Stomach (tissue), 9 donors: ENCODE data around the gene RGS7. TPM values are rescaled to one million over a fixed set of nuclear protein-coding genes. Genes with fewer than 3 reads are reported as not detected.

Experiments used
- DNase-seq, 2 donors: peaks; one replicate each; pipeline versions ENCODE4 v3.0.0 to v3.0.0-alpha.2; 2013 to 2019
- H3K27ac ChIP-seq, 5 donors: fragments of 200-600 bp in 4 of 5; sonication (generic) in 4 of 5; one replicate each; pipeline ENCODE4 v1.5.1; 2013 to 2019; ENCODE audit warnings: mild to moderate bottlenecking in 1 of 5, moderate library complexity in 1 of 5
- H3K27me3 ChIP-seq, 3 donors: fragments of 200-600 bp; sonication (generic); one replicate each; pipeline ENCODE4 v1.5.1; 2017 to 2019; ENCODE audit warnings: mixed run types in 1 of 3
- H3K36me3 ChIP-seq, 4 donors: fragments of 200-600 bp; sonication (generic); 1 replicate in 3 of 4; 2 replicates in 1 of 4; pipeline ENCODE4 v1.5.1; 2016 to 2019
- H3K4me1 ChIP-seq, 4 donors: fragments of 200-600 bp; sonication (generic); one replicate each; pipeline ENCODE4 v1.5.1; 2016 to 2019
- H3K4me3 ChIP-seq, 4 donors: fragments of 200-600 bp; sonication (generic) in 3 of 4; one replicate each; pipeline ENCODE4 v1.5.1; 2016 to 2019; ENCODE audit warnings: mild to moderate bottlenecking in 1 of 4
- H3K9me3 ChIP-seq, 4 donors: fragments of 200-600 bp; sonication (generic); one replicate each; pipeline ENCODE4 v1.5.1; 2016 to 2019
- CTCF ChIP-seq, 7 experiments: fragments of 450-650 bp in 4 of 7; fragments of 200-600 bp in 3 of 7; sonication (generic) in 3 of 7; IDR thresholded peaks; one replicate each; pipeline ENCODE4 v1.5.1; 2016 to 2019; ENCODE audit warnings: antibody characterized with exemption in 7 of 7, control low read depth in 2 of 7, mild to moderate bottlenecking in 1 of 7
- EP300 ChIP-seq: sonication (generic); formaldehyde crosslinking; IDR thresholded peaks from one replicate; pipeline ENCODE4 v1.6.1; 2017; ENCODE audit warnings: antibody characterized with exemption
- POLR2A ChIP-seq, 4 donors: fragments of 450-650 bp; IDR thresholded peaks; one replicate each; pipeline ENCODE4 v1.6.1; 2016; ENCODE audit warnings: antibody characterized with exemption in 4 of 4, control low read depth in 2 of 4, mild to moderate bottlenecking in 1 of 4, moderate library complexity in 1 of 4
- POLR2AphosphoS5 ChIP-seq, 3 donors: sonication (generic); formaldehyde crosslinking; IDR thresholded peaks; one replicate each; pipeline ENCODE4 v1.6.1; 2016; ENCODE audit warnings: antibody characterized with exemption in 3 of 3
- WGBS, 5 donors: extraction: QIAGEN DNeasy Blood & Tissue Kit in 3 of 5; methylation state at CpG; one replicate each; pipeline versions ENCODE4 v1.1.5 to v1.1.7; 2013 to 2018; 5-methylcytosine and 5-hydroxymethylcytosine counted together
- intact Hi-C: fragments of 100-400 bp; cut with DNase I; formaldehyde crosslinking; loops from one replicate; pipeline ENCODE4 v1.15.1; 2023; ENCODE audit warnings: low total_unique reads
- polyA plus RNA-seq, 3 donors: library from polyadenylated mRNA; stranded (reverse); fragments of 200-250 nt; gene quantifications; one replicate each; pipeline ENCODE4 v1.2.3, GENCODE V29; 2013
- total RNA-seq, 5 donors: library from RNA; depleted of rRNA; stranded (reverse); fragments of >200 nt; gene quantifications; one replicate each; pipeline versions ENCODE4 v1.1.0 to v1.2.3, GENCODE V29; 2014 to 2016
- donor health status: healthy with polysubstance abuse.
- donor health status: Bipolar disorder and iron deficiency.
- donor health status: healthy.

RGS7 gene
- total and polyA plus RNA-seq, 8 donors = 0.23 to 2.9 (median 1.9) TPM; not detected in 2

DNA sequence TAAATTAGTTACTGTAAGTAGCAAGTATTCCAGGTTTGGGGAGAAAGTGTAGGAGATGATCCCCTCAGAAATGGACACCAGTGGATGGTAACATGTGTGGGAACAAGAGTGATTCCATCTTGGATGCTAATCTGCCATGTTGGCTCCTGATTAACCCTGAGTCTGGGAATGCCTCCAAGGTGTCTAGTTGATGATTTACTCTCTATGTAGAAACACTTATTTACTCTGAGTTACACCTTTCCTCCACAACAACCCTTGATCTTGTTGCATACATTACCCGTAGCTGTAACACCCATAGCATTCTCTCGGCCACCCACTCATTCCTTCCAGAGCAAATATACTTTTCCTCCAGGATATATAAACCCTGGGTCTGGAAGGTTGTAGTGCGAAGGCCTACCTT is 429.2 kb downstream of the RGS7 start:
- intact Hi-C loops = no loop called here
- no peak overlapping the region for H3K27ac ChIP-seq
- DNase-seq = no peak
- no peak for TF ChIP-seq POLR2A (IDR thresholded peaks at IDR 0.05)
- no peak for TF ChIP-seq EP300
- no peak for TF ChIP-seq CTCF (IDR thresholded peaks at IDR 0.05)
- TF ChIP-seq POLR2AphosphoS5 (IDR thresholded peaks at IDR 0.05) = no peak
- no peak overlapping the region for H3K4me3 ChIP-seq
- no peaks in the 10 kb centered on the region for H3K36me3 ChIP-seq
- WGBS, 5 donors = 39 to 67% (median 55%) methylated on average over 3 of the region's 3 CpGs
- H3K27me3 ChIP-seq = no peaks in the 10 kb centered on the region
- no peaks in the 10 kb centered on the region for H3K4me1 ChIP-seq
- no peaks in the 10 kb centered on the region for H3K9me3 ChIP-seq

DNA sequence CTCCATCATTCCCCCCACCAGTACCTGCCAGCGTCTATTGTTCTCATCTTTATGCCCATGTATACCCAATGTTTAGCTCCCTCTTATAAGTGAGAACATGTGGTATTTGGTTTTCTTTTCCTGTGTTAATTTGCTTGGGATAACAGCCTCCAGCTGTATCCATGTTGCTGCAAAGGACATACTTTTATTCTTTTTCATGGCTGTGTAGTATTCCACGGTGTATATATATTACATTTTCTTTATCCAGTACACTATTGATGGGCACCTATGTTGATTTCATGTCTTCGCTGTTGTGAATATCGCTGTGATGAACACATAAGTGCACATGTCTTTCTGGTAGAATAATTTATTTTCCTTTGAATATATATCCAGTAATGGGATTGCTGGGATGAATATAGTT is 431.7 kb downstream of the RGS7 start:
- H3K4me1 ChIP-seq = no peaks in the 10 kb centered on the region
- no peaks in the 10 kb centered on the region for H3K9me3 ChIP-seq
- H3K36me3 ChIP-seq = no peaks in the 10 kb centered on the region
- 91 to 96% (median 95%) methylated on average over 4 of the region's 4 CpGs for WGBS, 5 donors
- intact Hi-C loops = no loop called here
- H3K27me3 ChIP-seq = no peaks in the 10 kb centered on the region
- no peak for TF ChIP-seq CTCF (IDR thresholded peaks at IDR 0.05)
- no peak for TF ChIP-seq EP300
- TF ChIP-seq POLR2AphosphoS5 (IDR thresholded peaks at IDR 0.05) = no peak
- no peak for TF ChIP-seq POLR2A (IDR thresholded peaks at IDR 0.05)
- DNase-seq = no peak
- no peak overlapping the region for H3K4me3 ChIP-seq
- H3K27ac ChIP-seq = no peak overlapping the region

GRCh38 chr1:240917976-240918375 is 439.0 kb downstream of the RGS7 start:
- no peaks in the 10 kb centered on the region for H3K4me1 ChIP-seq
- intact Hi-C loops = no loop called here
- TF ChIP-seq CTCF (IDR thresholded peaks at IDR 0.05) = no peak
- TF ChIP-seq POLR2AphosphoS5 (IDR thresholded peaks at IDR 0.05) = no peak
- TF ChIP-seq POLR2A (IDR thresholded peaks at IDR 0.05) = no peak
- TF ChIP-seq EP300 = no peak
- H3K36me3 ChIP-seq = no peaks in the 10 kb centered on the region
- no peak overlapping the region for H3K4me3 ChIP-seq
- no peak for DNase-seq
- H3K27ac ChIP-seq = no peak overlapping the region
- WGBS, 5 donors = 83 to 90% (median 87%) methylated on average over 1 of the region's 1 CpG
- no peaks in the 10 kb centered on the region for H3K9me3 ChIP-seq
- H3K27me3 ChIP-seq = no peaks in the 10 kb centered on the region

- no peak for DNase-seq
- Histone ChIP-seq H3K9me3 (no peaks in the 10 kb centered on the region), H3K4me3 (no peak overlapping the region), H3K36me3 (no peaks in the 10 kb centered on the region), H3K27ac (no peak overlapping the region), H3K4me1 (no peaks in the 10 kb centered on the region), H3K27me3 (no peaks in the 10 kb centered on the region)
- no peak for TF ChIP-seq POLR2A (IDR thresholded peaks at IDR 0.05)
- TF ChIP-seq CTCF (IDR thresholded peaks at IDR 0.05) = no peak
- no peak for TF ChIP-seq POLR2AphosphoS5 (IDR thresholded peaks at IDR 0.05)
- TF ChIP-seq EP300 = no peak
- intact Hi-C loops = no loop called here
- 52 to 61% (median 56%) methylated on average over 1 of the region's 1 CpG for WGBS, 5 donors
Measured at GRCh38 chr1:240914506-240914905, 442.5 kb downstream of the RGS7 start.
